GM12891 (cell line): ENCODE results near the gene RNF217.

ENCODE experiments used
- POLR2A ChIP-seq: IDR thresholded peaks from 2 replicates; pipeline ENCODE4 v1.6.1; 2011; ENCODE audit warnings: low read depth, low read length, control low read depth
- POLR2AphosphoS5 ChIP-seq: IDR thresholded peaks from 2 replicates; pipeline ENCODE4 v1.6.1; 2011; ENCODE audit warnings: low read depth, low read length, control low read depth
- POU2F2 ChIP-seq: IDR thresholded peaks from 2 replicates; pipeline ENCODE4 v1.6.1; 2011; ENCODE audit warnings: low read depth, mild to moderate bottlenecking, control low read depth, low read length, moderate library complexity
- TAF1 ChIP-seq: IDR thresholded peaks from 2 replicates; pipeline ENCODE4 v1.6.1; 2011; ENCODE audit warnings: low read depth, low read length, control low read depth

GRCh38 chr6:124956018-124956417 lies 6.2 kb upstream of the RNF217 start:
- TF ChIP-seq POLR2A (no peak), POLR2AphosphoS5 (no peak), POU2F2 (no peak), TAF1 (no peak)
